Keratinocyte (primary cell): ENCODE measurements around the gene GOT1.

Experiments used
- CTCF ChIP-seq, 3 experiments: IDR thresholded peaks in 1 of 3; conservative IDR thresholded peaks in 1 of 3; optimal IDR thresholded peaks in 1 of 3; 2 replicates in 2 of 3; 3 replicates in 1 of 3; pipeline versions ENCODE3 to v1.5.1; 2011; ENCODE audit warnings: low read length in 3 of 3, mild to moderate bottlenecking in 3 of 3, moderate library complexity in 2 of 3, control low read depth in 1 of 3, inconsistent platforms in 1 of 3; ENCODE audit not compliant: insufficient read depth in 2 of 3; ENCODE audit errors: extremely low read depth in 1 of 3
- EZH2 ChIP-seq: IDR thresholded peaks from one replicate; pipeline ENCODE4 v1.6.1; 2012; ENCODE audit warnings: inconsistent platforms, mild to moderate bottlenecking, low read length, moderate library complexity

DNA sequence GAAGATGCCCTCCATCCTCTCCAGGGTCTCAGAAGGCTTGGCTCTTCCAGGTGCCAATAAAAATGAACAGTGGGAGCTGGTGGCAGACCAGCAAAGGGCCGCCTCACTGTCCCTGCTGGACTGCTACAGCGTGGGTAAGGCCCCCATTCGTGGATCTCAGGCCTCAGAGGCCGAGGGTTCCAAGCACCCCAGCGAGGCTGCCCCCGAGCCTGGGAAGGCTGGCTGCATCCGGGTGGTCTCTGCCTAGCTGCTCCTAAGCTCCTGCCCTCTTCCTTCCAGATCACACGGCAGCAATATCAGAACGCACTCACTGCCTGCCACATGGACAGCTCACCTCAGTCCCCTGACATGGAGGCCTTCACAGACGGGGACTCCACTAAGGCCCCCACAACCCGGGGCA is 42.9 kb downstream of the GOT1 start:
- TF ChIP-seq CTCF (optimal IDR thresholded peaks at IDR 0.05 in 1 of 3, IDR thresholded peaks at IDR 0.05 in 1 of 3, conservative IDR thresholded peaks at IDR 0.05 in 1 of 3; ENCODE audit: extremely low read depth in 1 of 3, insufficient read depth in 2 of 3, low read length in 3 of 3) (no peak), EZH2 (no peak)
